ENCODE results near the gene TNFRSF14.

Gene TNFRSF14

GRCh38 chr1:2611031-2611501, 54.9 kb downstream of the TNFRSF14 start:
- TF ChIP-seq CTCF (IDR thresholded peaks at IDR 0.05) = no peak

- no peak for TF ChIP-seq CTCF (IDR thresholded peaks at IDR 0.05)
Measured at GRCh38 chr1:2611621-2612437, 55.7 kb downstream of the TNFRSF14 start.

GRCh38 chr1:2612591-2613365, 56.6 kb downstream of the TNFRSF14 start:
- no peak for TF ChIP-seq CTCF (IDR thresholded peaks at IDR 0.05)

Measured in LNCAP (cell line).